ENCODE results near the gene ABCC4. TPM values are rescaled to one million over a fixed set of nuclear protein-coding genes. Genes with fewer than 3 reads are reported as not detected.
"Not testable (repeated sequence)": the region's sequence is repeated elsewhere in the genome, so short reads cannot be mapped to it uniquely, and the experiment has no call there.

Gene ABCC4
- total RNA-seq, 1 donor from 2014 or later = 13.3 TPM

DNA sequence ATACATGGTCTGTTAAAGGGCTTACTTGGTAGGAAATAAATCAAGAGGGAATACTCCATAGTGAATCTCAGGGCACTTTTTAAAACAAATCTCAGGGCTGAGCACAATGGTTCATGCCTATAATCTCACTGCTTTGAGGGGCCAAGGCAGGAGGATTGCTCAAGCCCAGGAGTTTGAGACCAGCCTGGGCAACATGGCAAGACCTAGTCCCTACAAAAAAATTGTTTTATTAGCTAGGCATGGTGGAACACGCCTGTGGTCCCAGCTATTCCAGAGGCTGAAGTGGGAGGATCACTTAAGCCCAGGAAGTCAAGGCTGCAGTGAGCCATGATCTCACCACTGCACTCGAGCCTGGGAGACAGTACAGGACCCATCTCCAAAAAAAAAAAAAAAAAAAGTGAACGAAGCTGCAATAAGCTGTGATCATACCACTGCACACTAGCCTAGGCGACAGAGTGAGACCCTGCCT lies 25.2 kb downstream of the ABCC4 start:
- Histone ChIP-seq H3K36me3 (no peaks in the 10 kb centered on the region), H3K27me3 (no peaks in the 10 kb centered on the region), H3K27ac (no peak overlapping the region), H3K4me1 (peaks cover 27% of the 10 kb centered on the region), H3K9me3 (no peaks in the 10 kb centered on the region), H3K4me3 (no peak overlapping the region)
- intact Hi-C loops (cut with DNase I) = no loop called here
- no peak for DNase-seq (ENCODE audit: extremely low spot score in 2 of 2)
- TF ChIP-seq POLR2AphosphoS5 (IDR thresholded peaks at IDR 0.05; ENCODE audit: insufficient read depth in 1 of 2, low read depth in 1 of 2) = no peak

- no peaks in the 10 kb centered on the region for H3K27me3 ChIP-seq
- DNase-seq (ENCODE audit: extremely low spot score in 2 of 2) = no peak
- H3K4me3 ChIP-seq = no peak overlapping the region
- no peaks in the 10 kb centered on the region for H3K36me3 ChIP-seq
- H3K9me3 ChIP-seq = no peaks in the 10 kb centered on the region
- peaks cover 25% of the 10 kb centered on the region for H3K4me1 ChIP-seq
- TF ChIP-seq POLR2A (IDR thresholded peaks at IDR 0.05) (no peak), POLR2AphosphoS5 (IDR thresholded peaks at IDR 0.05; ENCODE audit: insufficient read depth in 1 of 2, low read depth in 1 of 2) (no peak), CTCF (IDR thresholded peaks at IDR 0.05) (no peak)
- no peak overlapping the region for H3K27ac ChIP-seq
- intact Hi-C loops (cut with DNase I) = no loop called here
Observed at GRCh38 chr13:95275322-95276036, 25.8 kb downstream of the ABCC4 start.

- H3K27me3 ChIP-seq; DNase-seq (ENCODE audit: extremely low spot score in 2 of 2); H3K9me3 ChIP-seq; H3K4me3 ChIP-seq; intact Hi-C loops (cut with DNase I); H3K36me3 ChIP-seq; H3K27ac ChIP-seq: not testable (repeated sequence)
- H3K4me1 ChIP-seq = peaks cover 20% of the 10 kb centered on the region
Observed at GRCh38 chr13:95273592-95274132, 27.6 kb downstream of the ABCC4 start.

DNA sequence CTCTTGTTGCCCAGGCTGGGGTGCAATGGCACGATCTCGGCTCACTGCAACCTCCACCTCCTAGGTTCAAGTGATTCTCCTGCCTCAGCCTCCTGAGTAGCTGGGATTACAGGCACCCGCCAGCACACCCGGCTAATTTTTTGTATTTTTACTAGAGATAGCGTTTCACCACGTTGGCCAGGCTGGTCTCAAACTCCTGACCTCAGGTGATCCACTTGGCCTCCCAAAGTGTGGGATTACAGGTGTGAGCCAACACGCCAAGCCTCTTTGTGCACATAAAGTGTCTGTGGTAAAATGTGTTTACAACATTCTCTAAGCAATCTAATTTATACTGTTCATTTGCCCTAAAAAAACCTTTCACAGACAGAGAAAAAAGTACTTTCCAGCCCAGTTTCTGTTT lies 29.2 kb downstream of the ABCC4 start:
- H3K27ac ChIP-seq = peak overlapping the region; percentile 68
- H3K4me1 ChIP-seq = peaks cover 27% of the 10 kb centered on the region
- H3K27me3 ChIP-seq; H3K9me3 ChIP-seq; H3K4me3 ChIP-seq; DNase-seq (ENCODE audit: extremely low spot score in 2 of 2); H3K36me3 ChIP-seq; intact Hi-C loops (cut with DNase I): not testable (repeated sequence)

DNA sequence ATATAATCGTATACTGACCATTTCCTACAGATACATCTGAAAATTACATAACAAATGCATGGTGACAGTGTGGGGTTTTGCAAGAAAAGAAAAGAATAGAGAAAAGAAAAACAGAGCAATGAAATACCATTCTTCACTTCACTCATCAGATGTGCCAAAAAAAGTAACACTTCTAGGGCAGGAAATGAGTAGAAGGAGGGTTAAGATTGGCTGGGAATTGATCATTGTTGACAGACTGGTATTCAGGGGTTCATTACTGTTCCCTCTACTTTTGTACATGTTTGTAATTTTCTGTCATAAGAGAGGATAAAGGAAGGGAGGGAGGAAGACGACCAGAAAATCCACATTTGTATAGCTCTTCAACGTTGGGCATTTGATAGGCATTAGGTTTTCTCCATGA lies 31.5 kb downstream of the ABCC4 start:
- no peak for TF ChIP-seq POLR2A (IDR thresholded peaks at IDR 0.05)
- no peak for TF ChIP-seq CTCF (IDR thresholded peaks at IDR 0.05)
- no peak for TF ChIP-seq POLR2AphosphoS5 (IDR thresholded peaks at IDR 0.05; ENCODE audit: insufficient read depth in 1 of 2, low read depth in 1 of 2)
- no peak overlapping the region for H3K27ac ChIP-seq
- no peak for DNase-seq (ENCODE audit: extremely low spot score in 2 of 2)
- H3K9me3 ChIP-seq = no peaks in the 10 kb centered on the region
- no peaks in the 10 kb centered on the region for H3K27me3 ChIP-seq
- intact Hi-C loops (cut with DNase I) = no loop called here
- H3K4me1 ChIP-seq = peaks cover 15% of the 10 kb centered on the region
- no peak overlapping the region for H3K4me3 ChIP-seq
- no peaks in the 10 kb centered on the region for H3K36me3 ChIP-seq

GRCh38 chr13:95268343-95269065 lies 32.7 kb downstream of the ABCC4 start:
- H3K27me3 ChIP-seq; H3K4me3 ChIP-seq; H3K9me3 ChIP-seq; DNase-seq (ENCODE audit: extremely low spot score in 2 of 2); H3K36me3 ChIP-seq; intact Hi-C loops (cut with DNase I): not testable (repeated sequence)
- H3K4me1 ChIP-seq = peaks cover 15% of the 10 kb centered on the region
- H3K27ac ChIP-seq = peak overlapping the region; percentile 56

Data from vagina (tissue), 2 donors.